Activated naive CD4-positive, alpha-beta T cell treated with anti-CD3 and anti-CD28 coated beads for 36 hours (primary cell): ENCODE data around the gene ERICH6. TPM values are rescaled to one million over a fixed set of nuclear protein-coding genes. Genes with fewer than 3 reads are reported as not detected.

ENCODE experiments used
- CTCF ChIA-PET: fragments of 350-600 bp; sonication (Branson Sonifier 250); formaldehyde crosslinking; loops from one replicate; lab custom pipeline; 2021; ENCODE audit warnings: antibody characterized with exemption; lab: Charles Lee
- DNase-seq: peaks from one replicate; pipeline ENCODE4 v3.0.0-alpha.2; 2020
- H3K27ac Mint-ChIP-seq: one replicate; pipeline ENCODE4 v1.8.0; 2021; ENCODE audit warnings: mild to moderate bottlenecking, mixed read lengths
- H3K27me3 Mint-ChIP-seq: one replicate; pipeline ENCODE4 v1.8.0; 2021; ENCODE audit warnings: low read depth, mixed read lengths
- H3K36me3 Mint-ChIP-seq: one replicate; pipeline ENCODE4 v1.8.0; 2021; ENCODE audit warnings: low read depth, mixed read lengths
- H3K4me1 Mint-ChIP-seq: one replicate; pipeline ENCODE4 v1.8.0; 2021; ENCODE audit warnings: low read depth, mixed read lengths
- H3K4me3 Mint-ChIP-seq: one replicate; pipeline ENCODE4 v1.8.0; 2021; ENCODE audit warnings: mild to moderate bottlenecking, moderate library complexity, mixed read lengths
- H3K9me3 Mint-ChIP-seq: one replicate; pipeline ENCODE4 v1.8.0; 2021; ENCODE audit warnings: mixed read lengths
- intact Hi-C: fragments of 100-400 bp; cut with micrococcal nuclease; formaldehyde crosslinking; loops from one replicate; pipeline ENCODE4 v1.15.1; 2023
- total RNA-seq, 2 experiments: library from RNA; stranded (reverse); gene quantifications; one replicate each; pipeline ENCODE4 v1.2.3, GENCODE V29; 2021

Gene ERICH6
- total RNA-seq, 2 experiments from 2014 or later: not detected

GRCh38 chr3:150742141-150742523 is 38.4 kb upstream of the ERICH6 start:
- H3K4me3 Mint-ChIP-seq: no peak overlapping the region
- peak overlapping the region; percentile 99 for H3K27ac Mint-ChIP-seq
- H3K27me3 Mint-ChIP-seq: no peaks in the 10 kb centered on the region
- peaks cover 56% of the 10 kb centered on the region for H3K36me3 Mint-ChIP-seq
- CTCF ChIA-PET: no interaction called here
- H3K4me1 Mint-ChIP-seq: peaks cover 97% of the 10 kb centered on the region
- no peak for DNase-seq
- intact Hi-C loops: no loop called here
- H3K9me3 Mint-ChIP-seq: no peaks in the 10 kb centered on the region

GRCh38 chr3:150741497-150742140 is 37.9 kb upstream of the ERICH6 start:
- no peak for DNase-seq
- Mint-ChIP-seq H3K9me3 (no peaks in the 10 kb centered on the region), H3K27ac (peak overlapping the region; percentile 99), H3K27me3 (no peaks in the 10 kb centered on the region), H3K36me3 (peaks cover 51% of the 10 kb centered on the region), H3K4me1 (peaks cover 97% of the 10 kb centered on the region), H3K4me3 (no peak overlapping the region)
- intact Hi-C loops: no loop called here
- CTCF ChIA-PET: interaction anchor here (0.7 to 1.0 kb wide), 3 partner anchors 20 to 50 kb away, joined by 3 read pairs; no protein-coding TSS in a partner anchor

GRCh38 chr3:150740733-150741496 is 37.2 kb upstream of the ERICH6 start:
- Mint-ChIP-seq H3K27ac (peak overlapping the region; percentile 99), H3K27me3 (no peaks in the 10 kb centered on the region), H3K4me3 (no peak overlapping the region), H3K36me3 (peaks cover 45% of the 10 kb centered on the region), H3K4me1 (peaks cover 97% of the 10 kb centered on the region), H3K9me3 (no peaks in the 10 kb centered on the region)
- CTCF ChIA-PET: interaction anchor here (0.7 to 1.0 kb wide), 4 partner anchors 21 to 124 kb away, joined by 3 to 4 read pairs (median 3); no protein-coding TSS in a partner anchor
- intact Hi-C loops: loop anchor here (1.0 kb wide), 1 partner anchor 10 kb away; no protein-coding TSS in a partner anchor
- DNase-seq: peak; percentile 51

GRCh38 chr3:150739877-150740645 is 36.3 kb upstream of the ERICH6 start:
- Mint-ChIP-seq H3K4me3 (peak overlapping the region; percentile 48), H3K27me3 (no peaks in the 10 kb centered on the region), H3K9me3 (no peaks in the 10 kb centered on the region), H3K36me3 (peaks cover 40% of the 10 kb centered on the region), H3K27ac (peak overlapping the region; percentile 99), H3K4me1 (peaks cover 93% of the 10 kb centered on the region)
- CTCF ChIA-PET: interaction anchor here (0.6 to 0.9 kb wide), 2 partner anchors 21 to 125 kb away, joined by 3 to 4 read pairs; no protein-coding TSS in a partner anchor
- intact Hi-C loops: loop anchor here (1.0 to 5.0 kb wide), 11 partner anchors 11 to 1457 kb away; partner anchors contain the start of genes GPR171, MED12L and SELENOT
- peak; percentile 51 for DNase-seq

GRCh38 chr3:150739200-150739863 is 35.6 kb upstream of the ERICH6 start:
- H3K27me3 Mint-ChIP-seq: no peaks in the 10 kb centered on the region
- CTCF ChIA-PET: interaction anchor here (0.6 kb wide), 1 partner anchor 22 kb away, joined by 3 read pairs; no protein-coding TSS in a partner anchor
- H3K27ac Mint-ChIP-seq: peak overlapping the region; percentile 99
- peaks cover 38% of the 10 kb centered on the region for H3K36me3 Mint-ChIP-seq
- no peak for DNase-seq
- intact Hi-C loops: loop anchor here (1.0 to 5.0 kb wide), 10 partner anchors 21 to 1458 kb away; partner anchors contain the start of genes GPR171, MED12L and SELENOT
- no peak overlapping the region for H3K4me3 Mint-ChIP-seq
- no peaks in the 10 kb centered on the region for H3K9me3 Mint-ChIP-seq
- H3K4me1 Mint-ChIP-seq: peaks cover 85% of the 10 kb centered on the region

- Mint-ChIP-seq H3K27me3 (no peaks in the 10 kb centered on the region), H3K9me3 (no peaks in the 10 kb centered on the region), H3K27ac (peak overlapping the region; percentile 99), H3K36me3 (peaks cover 33% of the 10 kb centered on the region), H3K4me3 (peak overlapping the region; percentile 41), H3K4me1 (peaks cover 80% of the 10 kb centered on the region)
- no peak for DNase-seq
- intact Hi-C loops: loop anchor here (1.0 to 5.0 kb wide), 16 partner anchors 17 to 1459 kb away; partner anchors contain the start of genes EIF2A, ERICH6, GPR171 and MED12L
- CTCF ChIA-PET: interaction anchor here (0.8 to 2.3 kb wide), 6 partner anchors 10 to 49 kb away, joined by 3 to 15 read pairs (median 10); no protein-coding TSS in a partner anchor
Observed at GRCh38 chr3:150738688-150739087, 35.0 kb upstream of the ERICH6 start.

GRCh38 chr3:150737874-150738679 is 34.4 kb upstream of the ERICH6 start:
- peak overlapping the region; percentile 41 for H3K4me3 Mint-ChIP-seq
- intact Hi-C loops: loop anchor here (1.0 to 5.0 kb wide), 10 partner anchors 17 to 1459 kb away; partner anchors contain the start of genes EIF2A, ERICH6, MED12L and SERP1
- DNase-seq: peak; percentile 81
- no peaks in the 10 kb centered on the region for H3K9me3 Mint-ChIP-seq
- H3K27me3 Mint-ChIP-seq: no peaks in the 10 kb centered on the region
- H3K36me3 Mint-ChIP-seq: peaks cover 27% of the 10 kb centered on the region
- CTCF ChIA-PET: interaction anchor here (0.5 to 2.3 kb wide), 8 partner anchors 9 to 128 kb away, joined by 3 to 15 read pairs (median 6); no protein-coding TSS in a partner anchor
- peaks cover 77% of the 10 kb centered on the region for H3K4me1 Mint-ChIP-seq
- H3K27ac Mint-ChIP-seq: peak overlapping the region; percentile 99

GRCh38 chr3:150736903-150737832 is 33.4 kb upstream of the ERICH6 start:
- Mint-ChIP-seq H3K9me3 (no peaks in the 10 kb centered on the region), H3K4me1 (peaks cover 69% of the 10 kb centered on the region), H3K36me3 (peaks cover 19% of the 10 kb centered on the region), H3K4me3 (no peak overlapping the region), H3K27me3 (no peaks in the 10 kb centered on the region), H3K27ac (peak overlapping the region; percentile 99)
- DNase-seq: peak; percentile 54
- intact Hi-C loops: loop anchor here (5.0 kb wide), 2 partner anchors 350 to 1460 kb away; partner anchors contain the start of gene MED12L
- CTCF ChIA-PET: interaction anchor here (1.0 to 2.3 kb wide), 6 partner anchors 13 to 50 kb away, joined by 3 to 15 read pairs (median 10); no protein-coding TSS in a partner anchor

- no peaks in the 10 kb centered on the region for H3K27me3 Mint-ChIP-seq
- no peaks in the 10 kb centered on the region for H3K9me3 Mint-ChIP-seq
- H3K27ac Mint-ChIP-seq: no peak overlapping the region
- CTCF ChIA-PET: interaction anchor here (0.9 to 2.3 kb wide), 3 partner anchors 15 to 28 kb away, joined by 4 to 15 read pairs (median 4); no protein-coding TSS in a partner anchor
- peaks cover 12% of the 10 kb centered on the region for H3K36me3 Mint-ChIP-seq
- intact Hi-C loops: loop anchor here (5.0 kb wide), 2 partner anchors 351 to 1461 kb away; partner anchors contain the start of gene MED12L
- peaks cover 60% of the 10 kb centered on the region for H3K4me1 Mint-ChIP-seq
- no peak overlapping the region for H3K4me3 Mint-ChIP-seq
- DNase-seq: no peak
Observed at GRCh38 chr3:150736316-150736719, 32.6 kb upstream of the ERICH6 start.
